Stimulated activated CD8-positive, alpha-beta memory T cell treated with anti-CD3 and anti-CD28 coated beads, Interleukin-7, amount 100 ng/mL, for 4 hours (primary cell): ENCODE measurements around the gene RANBP17.
"Not testable (repeated sequence)": the region's sequence is repeated elsewhere in the genome, so short reads cannot be mapped to it uniquely, and the experiment has no call there.

ENCODE experiments used
- DNase-seq, 2 donors: peaks; one replicate each; pipeline ENCODE4 v3.0.0-alpha.2; 2020; ENCODE audit warnings: low read depth in 2 of 2

RANBP17 gene

DNA sequence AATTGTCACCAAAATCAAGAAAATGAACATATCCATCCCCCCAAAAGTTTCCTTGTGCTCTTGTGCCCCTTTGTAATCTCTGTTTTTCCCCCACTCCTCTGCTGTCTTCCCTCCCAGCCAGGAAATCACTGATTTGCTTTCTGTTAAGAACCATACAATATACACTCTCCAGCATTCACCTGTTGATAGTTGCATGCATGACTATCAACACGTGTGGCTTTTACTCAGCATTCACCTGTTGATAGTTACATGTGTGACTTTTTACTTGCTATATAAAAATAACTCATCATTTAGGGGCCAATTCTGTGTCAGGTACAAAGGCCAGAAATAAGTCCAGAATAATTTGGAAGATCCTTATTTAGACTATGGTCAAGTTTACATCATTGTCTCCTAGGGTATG lies 6.0 kb downstream of the RANBP17 start:
- no peak for DNase-seq

DNA sequence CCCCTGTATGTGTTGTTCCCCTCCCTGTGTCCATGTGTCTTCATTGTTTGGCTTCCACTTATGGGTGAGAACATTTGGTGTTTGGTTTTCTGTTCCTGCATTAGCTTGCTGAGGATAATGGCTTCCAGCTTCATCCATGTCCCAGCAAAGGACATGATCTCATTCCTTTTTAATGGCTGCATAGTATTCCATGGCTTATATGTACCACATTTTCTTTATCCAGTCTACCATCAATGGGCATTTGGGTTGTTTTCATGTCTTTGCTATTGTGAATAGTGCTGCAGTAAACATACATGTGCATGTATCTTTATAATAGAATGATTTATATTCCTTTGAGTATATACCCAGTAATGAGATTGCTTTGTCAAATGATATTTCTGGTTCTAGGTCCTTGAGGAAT lies 8.6 kb downstream of the RANBP17 start:
- not testable (repeated sequence) for DNase-seq

DNA sequence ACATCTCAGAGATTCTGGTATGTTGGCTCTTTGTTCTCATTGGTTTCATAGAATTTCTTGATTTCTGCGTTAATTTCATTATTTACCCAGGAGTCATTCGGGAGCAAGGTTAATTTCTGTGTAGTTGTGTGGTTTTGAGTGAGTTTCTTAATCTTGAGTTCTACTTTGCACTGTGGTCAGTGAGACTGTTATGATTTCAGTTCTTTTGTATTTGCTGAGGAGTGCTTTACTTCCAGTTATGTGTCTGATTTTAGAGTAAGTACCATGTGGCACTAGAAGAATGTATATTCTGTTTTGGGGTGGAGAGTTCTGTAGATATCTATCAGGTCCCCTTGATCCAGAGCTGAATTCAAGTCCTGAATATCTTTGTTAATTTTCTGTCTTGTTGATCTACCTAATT lies 12.2 kb downstream of the RANBP17 start:
- no peak for DNase-seq

DNA sequence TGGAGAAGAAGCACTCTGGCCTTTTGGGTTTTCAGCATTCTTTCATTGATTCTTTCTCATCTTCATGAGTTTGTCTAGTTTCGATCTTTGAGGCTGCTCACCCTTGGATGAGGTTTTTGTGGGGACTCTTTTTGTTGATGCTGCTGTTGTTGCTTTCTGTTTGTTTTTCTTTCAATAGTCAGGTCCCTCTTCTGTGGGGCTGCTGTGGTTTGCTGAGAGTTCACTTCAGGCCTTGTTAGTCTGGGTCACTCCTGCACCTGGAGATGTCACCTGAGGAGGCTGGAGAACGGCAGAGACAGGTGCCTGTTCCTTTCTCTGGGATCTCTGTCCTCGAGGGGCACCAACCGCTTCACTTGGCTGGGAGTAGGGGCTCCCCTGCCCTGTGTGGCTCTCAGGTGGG lies 14.0 kb downstream of the RANBP17 start:
- DNase-seq: no peak

DNA sequence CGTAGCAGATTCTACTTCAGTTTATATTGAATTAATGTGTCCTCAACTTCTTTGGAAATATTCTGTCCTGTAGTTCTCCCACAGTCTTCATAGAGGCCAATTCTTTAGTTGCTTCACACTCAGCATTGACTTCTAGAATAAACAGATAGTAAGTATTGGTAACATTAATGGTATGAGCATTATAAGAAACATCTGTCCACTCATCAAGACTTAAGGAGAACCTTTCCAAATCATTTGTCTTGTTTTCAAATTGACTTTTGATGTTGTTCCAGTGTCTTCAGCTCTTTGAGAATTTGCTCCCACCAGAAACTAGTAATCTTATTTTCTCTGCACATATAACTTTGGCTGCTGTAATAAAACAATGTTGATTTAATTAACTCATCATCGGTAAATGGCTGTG lies 18.3 kb downstream of the RANBP17 start:
- no peak for DNase-seq

DNA sequence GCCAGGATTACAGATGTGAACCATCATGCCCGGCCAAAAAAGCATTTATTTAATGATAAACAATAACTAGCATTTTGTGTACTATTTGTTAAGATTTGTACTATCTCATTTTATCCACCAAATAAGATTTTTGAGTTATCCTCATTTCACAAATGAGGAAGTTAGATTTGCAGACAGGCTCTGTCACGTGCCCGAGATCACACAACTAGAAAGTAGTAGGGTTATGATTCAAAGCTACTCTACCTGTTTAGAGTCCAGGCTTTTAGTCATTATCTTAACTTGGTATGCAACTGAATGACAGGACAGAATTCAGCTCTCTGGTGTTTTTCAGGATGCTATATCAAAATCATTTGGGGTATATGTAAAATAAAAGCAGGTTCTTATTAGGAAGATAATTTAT lies 20.5 kb downstream of the RANBP17 start:
- DNase-seq: no peak

DNA sequence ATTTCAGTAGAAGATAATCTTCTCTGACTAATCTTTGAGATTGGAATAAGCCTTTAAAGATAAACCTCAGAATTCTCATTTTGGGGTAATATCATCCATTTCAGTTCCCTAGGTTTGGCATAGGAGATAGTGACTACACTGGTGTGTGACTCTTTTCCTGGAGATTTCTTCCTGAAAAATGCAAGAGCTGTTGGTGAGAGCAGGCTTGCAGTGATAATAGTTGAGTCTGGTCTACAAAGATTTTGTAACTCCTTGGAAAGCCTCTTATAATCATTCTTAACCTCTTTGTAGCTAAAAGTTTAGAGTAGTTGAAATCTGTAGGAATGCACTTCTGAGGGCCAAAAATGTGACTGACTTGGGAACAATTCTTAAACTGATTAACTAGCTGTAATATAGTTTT lies 23.4 kb downstream of the RANBP17 start:
- no peak for DNase-seq

DNA sequence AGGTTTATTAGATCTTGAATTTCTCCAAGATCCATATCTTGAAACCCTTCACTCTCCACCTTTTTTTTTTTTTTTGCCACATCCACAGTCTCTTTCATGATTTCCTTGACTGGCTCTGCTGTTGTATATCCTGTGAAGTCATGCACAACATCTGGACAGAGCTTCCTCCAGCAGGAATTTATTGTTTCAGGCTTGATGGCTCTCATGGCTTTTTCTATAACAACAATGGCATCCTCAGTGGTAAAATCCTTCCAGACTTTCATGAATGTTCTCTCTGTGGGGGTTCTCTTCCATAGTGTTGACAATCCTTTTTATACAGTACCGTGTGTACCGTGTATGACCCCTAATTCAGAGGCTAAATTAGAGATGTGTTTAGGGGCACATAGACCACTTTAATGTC lies 24.0 kb downstream of the RANBP17 start:
- DNase-seq: no peak

DNA sequence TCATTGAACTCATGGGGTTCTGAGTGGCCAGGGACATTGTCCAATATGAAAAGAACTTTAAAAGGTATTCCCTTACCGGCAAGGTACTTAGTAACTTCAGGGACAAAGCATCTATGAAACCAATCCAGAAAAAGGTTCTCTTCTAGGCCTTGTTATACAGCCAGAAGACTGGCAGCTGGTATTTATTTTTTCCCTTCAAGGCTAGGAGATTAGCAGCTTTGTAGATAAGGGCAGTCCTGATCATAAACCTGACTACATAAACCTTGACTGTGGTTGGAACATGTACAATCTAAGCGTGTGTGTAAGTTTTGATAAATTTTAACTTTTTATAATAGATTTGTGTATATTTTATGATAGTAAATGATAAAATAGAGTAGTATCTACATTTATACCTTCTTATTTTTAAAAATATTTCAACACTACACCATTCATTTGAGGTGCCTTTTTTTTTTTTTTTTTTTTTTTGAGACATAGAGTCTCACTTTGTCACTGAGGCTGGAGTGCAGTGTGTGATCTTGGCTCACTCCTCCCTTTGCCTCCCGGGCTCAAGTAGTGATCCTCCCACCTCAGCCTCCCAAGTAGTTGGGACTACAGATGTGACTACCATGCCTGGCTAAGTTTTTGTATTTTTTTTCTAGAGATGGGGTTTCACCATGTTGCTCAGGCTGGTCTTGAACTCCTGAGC lies 24.5 kb downstream of the RANBP17 start:
- no peak for DNase-seq

DNA sequence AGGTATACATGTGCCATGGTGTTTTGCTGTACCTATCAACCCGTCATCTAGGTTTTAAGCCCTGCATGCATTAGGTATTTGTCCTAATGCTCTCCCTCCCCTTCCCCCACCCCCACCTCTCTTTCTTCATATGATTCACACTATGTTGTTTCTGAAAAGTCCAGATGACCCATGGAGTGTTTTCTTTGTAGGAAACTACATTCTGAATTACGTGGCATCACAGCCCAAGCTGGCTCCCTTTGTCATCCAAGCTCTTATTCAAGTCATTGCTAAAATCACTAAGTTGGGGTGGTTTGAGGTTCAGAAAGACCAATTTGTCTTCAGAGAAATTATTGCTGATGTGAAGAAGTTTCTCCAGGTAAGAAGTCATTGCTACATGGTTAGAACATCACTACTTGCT lies 30.4 kb downstream of the RANBP17 start:
- no peak for DNase-seq

DNA sequence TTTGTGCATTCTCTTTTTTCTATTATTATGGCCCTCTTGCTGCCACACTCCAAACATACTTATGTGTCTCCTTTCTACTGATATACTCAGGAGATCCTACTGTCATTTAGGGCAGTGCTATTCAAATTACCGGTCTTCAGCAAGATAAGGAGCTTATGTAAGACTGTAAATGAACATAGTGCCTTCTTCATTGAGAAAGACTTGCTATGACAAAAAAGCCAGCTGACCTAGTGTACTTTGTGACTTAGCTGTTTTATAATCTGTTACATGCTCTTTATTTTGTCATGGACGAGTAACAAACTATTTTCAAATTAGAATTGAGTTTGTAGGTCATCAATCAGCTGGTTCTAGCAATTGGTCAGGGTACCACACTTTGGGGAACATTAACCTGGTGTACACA lies 32.8 kb downstream of the RANBP17 start:
- no peak for DNase-seq

DNA sequence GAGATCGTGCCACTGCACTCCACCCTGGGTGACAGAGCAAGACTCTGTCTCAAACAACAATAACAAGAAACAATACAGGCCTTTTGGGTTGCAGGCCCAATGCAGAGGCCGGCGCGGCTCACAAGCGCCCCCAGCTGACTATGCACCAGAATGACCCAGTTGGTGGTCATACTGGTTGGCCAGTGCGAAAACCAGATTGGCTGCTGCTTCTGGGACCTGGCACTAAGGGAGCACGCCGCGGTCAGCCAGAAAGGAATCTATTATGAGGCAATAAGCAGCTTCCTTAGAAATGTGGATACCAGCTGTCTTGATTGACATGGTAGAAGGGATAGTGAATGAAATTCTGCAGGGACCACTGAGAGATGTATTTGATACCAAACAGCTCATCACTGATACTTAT lies 35.0 kb downstream of the RANBP17 start:
- no peak for DNase-seq

DNA sequence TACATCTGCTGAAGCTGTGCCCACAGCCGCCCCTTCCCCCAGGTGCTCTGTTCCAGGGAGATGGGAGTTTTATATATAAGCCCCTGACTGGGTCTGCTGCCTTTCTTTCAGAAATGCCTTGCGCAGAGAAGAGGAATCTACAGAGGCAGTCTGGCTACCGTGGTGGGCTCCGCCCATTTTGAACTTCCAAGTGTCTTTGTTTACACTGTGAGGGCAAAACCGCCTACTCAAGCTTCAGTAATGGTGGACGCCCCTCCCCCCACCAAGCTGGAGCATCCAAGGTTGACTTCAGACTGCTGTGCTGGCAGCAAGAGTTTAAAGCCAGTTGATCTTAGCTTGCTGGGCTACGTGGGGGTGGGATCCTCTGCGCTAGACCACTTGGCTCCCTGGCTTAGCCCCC lies 41.3 kb downstream of the RANBP17 start:
- DNase-seq: no peak

DNA sequence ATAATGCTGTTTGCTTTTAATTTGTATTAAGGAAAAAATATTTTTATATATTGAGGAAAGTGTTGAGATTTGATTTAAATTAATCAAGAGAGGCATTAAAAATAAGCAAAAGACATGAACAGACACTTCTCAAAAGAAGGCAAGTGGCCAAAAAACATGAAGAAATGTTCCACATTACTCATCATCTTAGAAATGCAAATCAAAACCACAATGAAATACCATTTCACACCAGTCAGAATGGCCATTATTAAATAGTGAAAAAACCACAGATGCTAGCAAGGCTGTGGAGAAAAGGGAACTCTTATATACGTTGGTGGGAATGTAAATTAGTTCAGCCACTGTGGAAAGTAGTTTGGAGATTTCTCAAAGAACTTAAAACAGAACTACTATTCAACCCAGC lies 45.9 kb downstream of the RANBP17 start:
- no peak for DNase-seq

DNA sequence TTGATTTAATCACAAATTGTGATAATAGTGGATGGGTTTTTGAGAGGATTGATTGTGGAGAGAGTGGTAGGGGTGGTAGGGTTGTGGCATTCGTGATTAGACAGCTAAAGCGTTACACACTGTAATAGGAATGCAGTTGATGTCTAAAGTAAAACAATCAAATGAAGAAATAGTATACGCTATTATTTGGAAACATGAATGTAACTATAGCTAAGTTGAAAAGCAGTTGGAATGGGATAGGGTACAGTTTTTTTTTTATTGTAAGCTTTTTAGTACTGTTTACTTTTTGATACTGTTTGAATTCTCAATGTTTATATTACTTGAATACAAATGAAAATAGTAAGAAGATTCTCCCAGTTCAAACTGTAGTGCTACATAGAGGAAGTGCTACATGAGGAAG lies 51.8 kb downstream of the RANBP17 start:
- DNase-seq: no peak

DNA sequence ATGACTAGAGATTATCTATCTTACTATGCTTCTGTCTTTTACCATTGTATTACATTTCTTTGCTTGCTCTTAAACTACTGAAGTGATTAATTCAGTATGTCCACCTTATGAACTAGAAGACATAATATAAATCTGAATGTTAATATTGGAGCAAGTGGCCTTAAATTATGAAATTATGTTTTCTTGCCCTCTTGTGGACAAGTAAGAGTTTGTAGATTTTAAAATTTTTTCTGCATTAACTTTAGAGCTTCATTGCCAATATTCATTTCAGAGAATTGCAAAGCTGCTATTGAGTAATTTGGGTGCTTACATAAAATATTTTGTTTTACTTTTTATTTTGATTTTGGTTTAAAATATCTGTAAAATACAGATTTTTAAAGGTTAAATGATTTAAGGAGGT lies 55.3 kb downstream of the RANBP17 start:
- DNase-seq: no peak

DNA sequence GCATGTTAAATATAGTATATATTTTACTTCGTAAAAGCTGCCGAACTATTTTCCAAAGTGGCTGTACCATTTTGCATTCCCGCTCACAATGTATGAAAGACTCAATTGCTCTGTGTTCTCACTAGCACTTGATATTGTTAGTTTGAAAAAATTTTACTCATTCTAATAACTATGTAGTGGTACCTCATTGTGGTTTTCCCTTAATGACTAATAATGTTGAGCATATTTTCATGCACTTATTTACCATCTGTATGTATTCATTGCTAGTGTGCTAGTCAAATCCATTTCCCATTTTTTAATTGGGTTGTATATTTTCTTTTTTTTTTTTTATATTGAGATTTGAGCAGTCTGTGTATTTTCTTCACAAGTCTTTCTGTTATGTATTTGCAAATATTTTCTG lies 58.4 kb downstream of the RANBP17 start:
- DNase-seq: no peak

DNA sequence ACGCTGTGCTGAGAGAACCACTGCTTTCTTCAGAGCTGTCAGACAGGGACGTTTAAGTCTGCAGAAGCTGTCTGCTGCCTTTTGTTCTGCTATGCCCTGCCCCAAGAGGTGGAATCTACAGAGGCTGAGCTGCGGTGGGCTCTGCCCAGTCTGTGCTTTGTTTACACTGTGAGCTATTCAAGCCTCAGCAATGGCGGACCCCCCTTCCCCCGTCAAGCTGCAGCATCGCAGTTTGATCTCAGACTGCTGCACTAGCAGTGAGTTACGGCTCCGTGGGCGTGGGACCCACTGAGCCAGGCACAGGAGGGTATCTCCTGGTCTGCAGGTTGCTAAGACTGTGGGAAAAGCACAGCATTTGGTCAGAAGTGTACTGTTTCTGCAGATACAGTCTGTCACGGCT lies 60.5 kb downstream of the RANBP17 start:
- DNase-seq: not testable (repeated sequence)

DNA sequence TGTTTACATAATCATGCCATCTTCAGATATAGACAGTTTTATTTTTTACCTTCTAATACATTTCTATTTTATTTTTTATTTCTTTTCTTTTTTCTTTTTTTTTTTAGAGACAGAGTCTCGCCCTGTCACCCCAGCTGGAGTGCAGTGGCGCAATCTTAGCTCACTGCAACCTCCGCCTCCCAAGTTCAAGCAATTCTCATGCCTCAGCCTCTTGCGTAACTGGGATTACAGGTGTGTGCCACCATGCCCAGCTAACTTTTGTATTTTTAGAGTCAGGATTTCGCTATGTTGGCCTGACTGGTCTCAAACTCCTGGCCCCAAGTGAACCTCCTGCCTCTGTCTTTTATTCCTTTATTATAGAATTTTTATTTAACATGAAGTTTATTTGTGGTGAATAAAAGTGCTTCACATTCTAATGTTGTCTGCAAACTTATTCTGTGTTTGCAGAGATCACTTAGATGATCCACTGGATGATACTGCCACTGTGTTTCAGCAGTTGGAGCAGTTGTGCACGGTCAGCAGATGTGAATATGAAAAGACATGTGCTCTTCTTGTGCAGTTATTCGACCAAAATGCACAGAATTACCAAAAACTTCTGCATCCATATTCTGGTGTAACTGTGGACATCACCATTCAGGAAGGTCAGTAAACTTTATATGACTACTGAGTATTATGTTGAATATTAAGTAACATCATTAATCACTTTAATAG lies 62.2 kb downstream of the RANBP17 start:
- no peak for DNase-seq

DNA sequence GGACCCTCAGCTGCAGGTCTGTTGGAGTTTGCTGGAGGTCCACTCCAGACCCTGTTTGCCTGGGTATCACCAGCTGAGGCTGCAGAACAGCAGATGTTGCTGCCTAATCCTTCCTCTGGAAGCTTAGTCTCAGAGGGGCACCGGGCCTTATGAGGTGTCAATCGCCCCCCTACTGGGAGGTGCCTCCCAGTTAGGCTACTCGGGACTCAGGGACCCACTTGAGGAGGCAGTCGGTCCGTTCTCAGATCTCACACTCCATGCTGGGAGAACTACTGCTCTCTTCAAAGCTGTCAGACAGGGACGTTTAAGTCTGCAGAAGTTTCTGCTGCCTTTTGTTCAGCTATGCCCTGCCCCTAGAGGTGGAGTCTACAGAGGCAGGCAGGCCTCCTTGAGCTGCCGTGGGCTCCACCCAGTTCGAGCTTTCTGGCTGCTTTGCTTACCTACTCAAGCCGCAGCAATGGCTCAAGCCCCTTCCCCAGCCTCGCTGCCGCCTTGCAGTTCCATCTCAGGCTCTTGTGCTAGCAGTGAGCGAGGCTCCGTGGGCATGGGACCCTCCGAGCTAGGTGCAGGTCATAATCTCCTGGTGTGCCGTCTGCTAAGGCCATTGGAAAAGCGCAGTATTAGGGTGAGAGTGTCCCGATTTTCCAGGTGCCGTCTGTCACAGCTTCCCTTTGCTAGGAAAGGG lies 73.9 kb downstream of the RANBP17 start:
- not testable (repeated sequence) for DNase-seq

DNA sequence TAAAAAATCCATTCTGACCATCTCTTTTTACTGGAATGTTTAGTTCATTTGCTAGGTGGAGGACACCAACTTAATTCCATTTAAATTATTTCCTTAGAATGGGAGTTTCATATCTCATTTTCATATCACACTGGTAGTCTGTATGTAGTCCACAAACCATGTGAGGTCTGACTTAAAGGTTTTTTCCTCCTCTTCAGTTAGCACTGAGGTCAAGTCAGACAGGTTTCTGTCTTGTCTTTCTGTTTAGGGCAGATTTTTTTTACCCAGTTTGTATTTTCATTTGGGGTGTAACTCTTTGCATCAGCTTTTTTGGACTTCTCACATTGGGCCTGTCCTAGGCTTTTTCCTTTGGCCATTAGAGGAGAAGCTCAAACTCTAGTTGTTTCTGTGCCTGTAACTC lies 75.3 kb downstream of the RANBP17 start:
- DNase-seq: no peak

DNA sequence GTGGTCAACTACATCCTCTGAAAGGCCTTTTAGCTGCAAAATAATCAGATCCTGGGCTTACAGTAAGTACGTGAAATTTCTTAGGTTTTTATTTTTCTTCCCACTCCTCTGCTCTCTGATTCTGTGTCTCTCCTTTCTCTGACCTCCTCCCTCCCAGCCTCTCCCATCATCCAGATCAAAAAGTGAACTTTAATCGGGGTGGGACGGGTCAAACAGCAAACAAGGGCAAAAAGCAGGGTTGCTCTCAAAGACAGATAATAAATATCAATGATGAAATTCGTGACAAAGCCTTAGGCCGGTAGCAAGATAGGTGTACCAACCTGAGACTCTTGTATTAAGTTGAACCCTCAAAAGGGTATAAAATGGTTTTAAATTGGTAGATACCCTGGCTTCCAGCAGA lies 76.1 kb downstream of the RANBP17 start:
- no peak for DNase-seq

DNA sequence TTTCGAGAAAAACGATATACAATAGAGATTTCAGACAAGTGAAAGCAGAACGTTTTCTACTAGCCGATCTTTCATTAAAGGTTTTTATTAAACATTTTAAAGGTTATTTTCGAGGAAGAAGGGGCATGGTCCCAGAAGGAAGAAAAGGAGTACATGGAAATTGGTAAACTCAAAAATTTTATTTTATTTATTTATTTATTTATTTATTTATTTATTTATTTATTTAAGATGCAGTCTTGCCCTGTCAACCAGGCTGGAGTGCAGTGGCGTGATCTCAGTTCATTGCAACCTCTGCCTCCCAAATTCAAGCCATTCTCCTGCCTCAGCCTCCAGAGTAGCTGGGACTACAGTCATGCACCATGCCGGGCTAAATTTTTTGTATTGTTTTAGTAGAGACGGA lies 77.4 kb downstream of the RANBP17 start:
- no peak for DNase-seq
